LHCN-M2 (cell line): ENCODE data around the gene HOXC11. TPM values are rescaled to one million over a fixed set of nuclear protein-coding genes. Genes with fewer than 3 reads are reported as not detected.

Experiments
- DNase-seq: peaks from one replicate; pipeline ENCODE4 v3.0.0-alpha.2; 2012; ENCODE audit warnings: low read depth
- total RNA-seq: library from RNA; depleted of rRNA; stranded (reverse); fragments of >200 nt; gene quantifications from 2 replicates; pipeline ENCODE4 v1.2.3, GENCODE V29; 2014

The HOXC11 gene
- total RNA-seq, 1 experiment from 2014 or later: 3.4 TPM

DNA sequence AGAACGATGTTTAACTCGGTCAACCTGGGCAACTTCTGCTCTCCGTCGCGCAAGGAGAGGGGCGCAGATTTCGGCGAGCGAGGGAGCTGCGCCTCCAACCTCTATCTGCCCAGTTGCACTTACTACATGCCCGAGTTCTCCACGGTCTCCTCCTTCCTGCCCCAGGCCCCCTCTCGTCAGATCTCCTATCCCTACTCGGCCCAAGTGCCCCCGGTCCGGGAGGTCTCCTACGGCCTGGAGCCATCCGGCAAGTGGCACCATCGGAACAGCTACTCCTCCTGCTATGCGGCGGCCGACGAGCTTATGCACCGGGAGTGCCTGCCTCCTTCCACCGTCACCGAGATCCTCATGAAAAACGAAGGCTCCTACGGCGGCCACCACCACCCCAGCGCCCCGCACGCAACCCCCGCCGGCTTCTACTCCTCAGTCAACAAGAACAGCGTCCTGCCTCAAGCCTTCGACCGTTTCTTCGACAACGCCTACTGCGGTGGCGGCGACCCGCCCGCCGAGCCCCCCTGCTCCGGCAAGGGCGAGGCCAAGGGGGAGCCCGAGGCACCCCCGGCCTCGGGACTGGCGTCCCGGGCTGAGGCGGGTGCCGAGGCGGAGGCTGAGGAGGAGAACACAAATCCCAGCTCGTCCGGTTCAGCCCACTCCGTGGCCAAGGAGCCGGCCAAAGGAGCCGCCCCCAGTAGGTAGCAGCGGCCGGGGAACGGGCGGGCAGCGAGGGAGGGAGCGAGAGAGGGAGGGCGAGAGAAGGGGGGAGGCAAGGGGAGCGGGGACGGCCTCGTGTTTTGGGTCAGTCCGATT, 513 bp downstream of the HOXC11 start:
- peak; percentile 75 for DNase-seq

GRCh38 chr12:53974084-53975063, 1.4 kb downstream of the HOXC11 start, which contains the start of gene HOTAIR:
TSS of gene HOTAIR (minus strand) at chr12:53974954.
- DNase-seq: peak; percentile 82

DNA sequence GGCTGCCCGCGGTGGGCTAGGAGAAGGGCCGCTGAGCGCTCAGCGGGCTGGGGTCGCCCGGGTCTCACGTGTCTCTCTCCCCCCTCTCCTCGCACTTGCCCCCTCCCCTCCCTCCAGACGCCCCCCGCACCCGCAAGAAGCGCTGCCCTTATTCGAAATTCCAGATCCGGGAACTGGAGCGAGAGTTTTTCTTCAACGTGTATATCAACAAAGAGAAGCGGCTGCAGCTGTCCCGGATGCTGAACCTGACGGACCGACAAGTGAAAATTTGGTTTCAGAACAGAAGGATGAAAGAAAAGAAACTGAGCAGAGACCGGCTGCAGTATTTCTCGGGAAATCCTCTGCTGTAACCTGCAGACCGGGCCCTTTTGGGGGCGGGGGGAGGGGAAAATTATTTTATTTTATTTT, 2.1 kb downstream of the HOXC11 start:
- DNase-seq: peak; percentile 32

DNA sequence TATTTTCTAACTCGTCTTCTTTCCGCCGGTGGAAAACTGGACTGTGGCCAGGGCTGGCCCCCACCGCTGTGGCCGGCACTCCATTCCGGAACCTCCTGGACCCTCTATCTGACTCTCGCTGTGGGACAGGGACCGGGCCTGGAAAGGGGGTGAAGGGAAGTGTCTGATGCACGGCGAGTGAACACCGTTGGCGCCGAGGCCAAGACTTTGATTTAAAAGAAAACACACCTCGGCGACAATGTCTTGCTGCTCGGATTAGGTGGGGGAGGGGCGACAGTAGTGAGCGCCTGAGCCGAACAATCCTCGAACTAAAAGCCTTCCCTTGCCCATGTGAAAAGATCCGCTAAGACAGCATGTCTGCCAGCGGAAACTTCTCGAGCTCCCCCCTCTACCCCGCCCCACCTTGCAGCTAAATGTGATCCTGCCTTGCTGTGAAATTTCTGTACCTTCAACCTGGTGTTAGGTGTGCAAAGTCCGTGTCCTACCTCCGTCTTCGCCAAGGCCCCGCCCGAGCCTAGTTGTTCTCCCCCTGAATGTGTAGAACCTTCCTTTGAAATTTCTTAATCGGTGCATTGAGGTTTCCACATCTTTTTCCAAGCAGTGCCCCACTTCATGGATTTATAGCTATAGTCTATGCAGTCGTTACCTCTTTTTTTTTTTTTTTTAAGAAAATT, 2.7 kb downstream of the HOXC11 start:
- no peak for DNase-seq

GRCh38 chr12:53976172-53976822, 3.4 kb downstream of the HOXC11 start:
- no peak for DNase-seq

DNA sequence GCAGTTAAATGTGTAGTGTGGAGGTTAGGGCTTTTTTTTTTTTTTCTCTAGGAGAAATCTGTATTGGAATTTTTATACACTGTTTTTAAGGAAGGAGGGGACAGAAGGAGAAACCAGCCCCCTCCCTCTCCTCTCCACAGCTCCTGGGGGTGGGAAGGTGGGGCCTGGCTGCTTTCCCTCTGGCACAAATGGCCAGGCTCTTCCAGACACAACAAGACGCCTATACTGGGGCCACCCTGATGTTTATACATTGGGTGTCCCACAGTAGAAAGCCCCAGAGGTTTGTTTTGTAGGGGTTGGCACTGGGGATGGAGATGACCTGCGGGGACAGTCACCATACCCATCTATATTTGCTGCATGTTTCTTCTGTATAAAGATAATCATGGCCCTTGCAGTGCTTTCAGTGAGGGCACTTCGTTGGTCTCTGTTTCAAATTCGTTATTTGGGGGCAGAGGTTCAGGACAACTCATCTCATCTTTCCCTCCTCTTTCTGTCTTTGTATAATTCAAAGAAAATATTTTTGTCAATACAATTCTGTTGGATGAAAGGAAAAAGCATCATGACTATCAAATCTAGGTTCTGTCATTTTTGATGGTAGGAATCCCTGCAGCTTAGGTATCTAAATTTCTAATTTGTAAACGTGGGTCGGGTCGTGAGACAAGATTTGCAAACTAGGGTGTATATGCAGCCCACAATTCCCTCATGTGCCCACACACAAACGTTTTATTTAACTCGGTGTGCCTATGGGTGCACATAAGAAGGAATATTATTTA, 4.1 kb downstream of the HOXC11 start:
- no peak for DNase-seq

GRCh38 chr12:53977596-53978445, 4.9 kb downstream of the HOXC11 start:
- DNase-seq: no peak

DNA sequence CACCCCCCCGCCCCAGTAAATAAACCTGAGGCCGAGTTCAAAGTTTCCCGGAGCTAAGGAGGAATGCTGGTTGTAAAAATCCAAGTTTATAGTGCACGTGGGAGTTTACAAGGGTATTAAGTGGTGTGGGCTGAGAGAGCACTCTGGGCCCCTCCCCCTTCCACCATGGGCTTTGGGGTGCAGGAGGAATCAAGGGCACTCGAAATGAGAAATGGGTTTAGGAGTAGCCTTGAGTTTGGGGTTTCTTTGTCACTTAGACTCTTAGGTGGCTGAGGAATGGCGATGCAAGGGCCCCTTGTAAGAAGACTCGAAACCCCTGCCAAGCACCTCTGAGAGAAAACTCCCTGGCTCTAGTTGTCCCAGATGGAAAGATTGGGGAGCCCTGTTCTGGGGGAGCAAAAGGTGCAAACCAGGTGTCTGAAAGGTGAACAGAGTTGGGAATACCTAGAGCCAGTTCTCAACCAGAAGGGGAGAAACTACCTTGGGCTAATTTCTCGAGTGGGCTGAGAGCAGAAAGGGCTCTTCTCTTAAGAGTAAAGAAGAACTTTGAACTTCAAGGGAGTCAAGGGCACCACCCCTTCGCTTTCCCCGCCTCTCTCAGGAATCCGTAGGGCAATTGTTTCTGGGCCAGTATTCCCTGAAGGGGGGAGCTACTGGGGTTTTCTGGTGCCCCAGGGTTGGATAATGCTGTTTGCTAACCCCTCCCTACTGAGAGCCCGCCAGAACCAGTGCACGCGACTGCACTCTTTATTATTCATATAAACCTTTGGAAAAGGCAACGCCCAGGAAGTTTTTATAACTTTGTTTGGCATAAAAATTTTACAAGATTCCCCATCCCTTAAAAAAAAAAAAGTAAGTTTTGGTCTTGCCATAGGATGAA, 5.8 kb downstream of the HOXC11 start:
- DNase-seq: no peak

GRCh38 chr12:53980104-53980801, 7.3 kb downstream of the HOXC11 start:
- DNase-seq: no peak

DNA sequence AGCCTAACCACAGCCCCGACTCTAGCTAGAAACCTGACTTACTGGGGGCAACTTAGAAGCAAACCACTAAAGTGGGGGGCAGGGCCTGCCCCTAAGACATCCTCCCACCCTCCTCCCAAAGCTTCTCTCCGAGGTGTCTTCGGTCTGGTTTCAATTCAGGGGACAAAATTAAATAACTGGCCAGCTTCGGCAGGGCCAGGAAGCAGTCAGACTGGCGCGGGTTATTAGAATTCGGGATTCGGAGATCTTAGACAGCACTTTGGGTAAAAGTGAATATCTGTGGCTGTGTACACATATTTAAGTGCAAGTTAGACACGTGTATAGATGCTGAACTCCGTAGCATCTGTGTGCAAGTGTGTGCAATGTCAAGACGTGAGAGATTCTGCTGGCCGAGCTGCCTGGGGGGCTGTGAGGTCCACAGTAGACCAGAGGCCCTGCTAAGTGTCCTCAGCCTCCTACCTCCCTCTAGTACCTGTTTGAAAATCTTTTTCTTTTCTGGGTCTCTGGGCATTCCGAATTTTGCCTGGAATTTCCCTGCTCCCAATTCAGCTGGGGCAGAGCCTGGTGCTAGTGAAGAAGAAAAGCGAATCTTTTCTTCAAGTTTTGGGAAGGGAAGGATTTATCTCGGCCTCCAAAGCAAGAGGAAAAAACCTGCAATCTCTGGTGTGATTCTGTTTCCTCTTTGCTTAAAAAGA, 8.0 kb downstream of the HOXC11 start:
- no peak for DNase-seq

- DNase-seq: no peak
Observed at GRCh38 chr12:53981634-53982565, 9.0 kb downstream of the HOXC11 start.

DNA sequence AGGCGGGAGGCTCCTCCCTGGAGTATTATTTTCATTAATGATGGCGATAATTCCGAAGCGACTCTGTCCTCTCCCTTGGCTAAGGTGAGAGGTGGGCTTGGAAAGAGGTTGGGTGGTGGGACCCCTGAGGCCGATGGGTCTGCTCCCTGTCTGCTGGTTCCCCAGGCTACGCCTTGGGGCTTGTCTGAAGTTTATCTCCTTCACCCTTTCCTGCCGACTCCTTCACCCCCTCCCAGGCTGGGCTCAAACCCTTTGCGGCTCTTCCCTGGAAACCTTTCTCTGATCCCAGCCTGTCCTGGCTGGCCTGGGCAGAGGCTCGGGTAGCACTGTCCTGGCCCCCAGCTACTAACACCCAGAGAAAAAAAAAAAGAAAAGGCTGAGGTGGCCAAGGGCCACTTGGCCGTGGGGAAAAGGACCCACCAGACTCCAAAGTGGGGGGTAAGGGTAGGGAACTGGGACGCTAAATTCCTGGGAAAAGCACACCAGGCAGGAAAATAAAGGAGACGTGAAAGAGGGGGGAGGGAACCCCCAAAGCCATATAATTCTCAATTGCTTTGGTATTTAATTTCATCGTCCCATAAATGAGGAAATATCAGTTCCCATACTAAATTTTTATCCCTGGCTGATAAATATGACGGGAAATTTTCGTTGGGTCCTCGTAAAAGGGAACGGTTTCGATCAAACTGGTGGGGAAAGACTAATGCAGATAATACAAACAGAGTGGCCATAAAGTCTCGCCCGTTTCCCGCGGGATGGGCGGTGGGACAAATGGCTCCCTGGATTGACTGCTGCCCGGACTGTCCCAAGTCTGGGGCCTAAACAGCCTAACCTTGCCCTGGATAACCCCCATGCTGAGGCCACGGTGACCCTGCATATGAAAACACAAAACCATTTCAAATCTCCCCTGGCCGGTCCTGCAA, 10.0 kb downstream of the HOXC11 start:
- DNase-seq: no peak

- DNase-seq: no peak
Observed at GRCh38 chr12:53983568-53983949, 10.6 kb downstream of the HOXC11 start.

GRCh38 chr12:53983950-53984572, 11.1 kb downstream of the HOXC11 start:
- no peak for DNase-seq
